Activated CD4-positive, CD25-positive, alpha-beta regulatory T cell treated with anti-CD3 and anti-CD28 coated beads, Interleukin-2, amount 50 U/mL, for 16 hours (primary cell): ENCODE results near the gene TTC7B.

ENCODE experiments used
- DNase-seq: peaks from one replicate; pipeline ENCODE4 v3.0.0-alpha.2; 2020; ENCODE audit warnings: low read depth, low spot score

The TTC7B gene

DNA sequence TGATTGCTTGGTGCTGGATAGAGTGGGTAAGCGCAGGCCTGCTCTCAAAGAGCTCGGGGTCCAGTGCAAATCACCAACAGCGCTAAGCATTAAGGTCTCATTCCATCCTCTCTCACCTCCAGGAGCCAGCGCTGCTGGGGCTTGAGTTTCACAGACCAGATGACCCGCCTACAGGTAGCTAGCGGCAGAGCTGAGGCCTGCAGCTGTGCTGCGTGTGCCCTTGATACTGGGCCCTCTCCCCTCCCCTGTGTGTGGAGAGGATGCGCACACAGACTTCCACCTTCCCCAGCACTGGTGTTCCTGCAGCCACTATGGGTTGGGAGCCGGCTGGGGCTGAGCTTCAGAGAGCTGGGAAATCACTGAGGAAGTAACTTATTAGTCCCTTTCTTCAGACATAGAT lies 269.5 kb downstream of the TTC7B start:
- no peak for DNase-seq

DNA sequence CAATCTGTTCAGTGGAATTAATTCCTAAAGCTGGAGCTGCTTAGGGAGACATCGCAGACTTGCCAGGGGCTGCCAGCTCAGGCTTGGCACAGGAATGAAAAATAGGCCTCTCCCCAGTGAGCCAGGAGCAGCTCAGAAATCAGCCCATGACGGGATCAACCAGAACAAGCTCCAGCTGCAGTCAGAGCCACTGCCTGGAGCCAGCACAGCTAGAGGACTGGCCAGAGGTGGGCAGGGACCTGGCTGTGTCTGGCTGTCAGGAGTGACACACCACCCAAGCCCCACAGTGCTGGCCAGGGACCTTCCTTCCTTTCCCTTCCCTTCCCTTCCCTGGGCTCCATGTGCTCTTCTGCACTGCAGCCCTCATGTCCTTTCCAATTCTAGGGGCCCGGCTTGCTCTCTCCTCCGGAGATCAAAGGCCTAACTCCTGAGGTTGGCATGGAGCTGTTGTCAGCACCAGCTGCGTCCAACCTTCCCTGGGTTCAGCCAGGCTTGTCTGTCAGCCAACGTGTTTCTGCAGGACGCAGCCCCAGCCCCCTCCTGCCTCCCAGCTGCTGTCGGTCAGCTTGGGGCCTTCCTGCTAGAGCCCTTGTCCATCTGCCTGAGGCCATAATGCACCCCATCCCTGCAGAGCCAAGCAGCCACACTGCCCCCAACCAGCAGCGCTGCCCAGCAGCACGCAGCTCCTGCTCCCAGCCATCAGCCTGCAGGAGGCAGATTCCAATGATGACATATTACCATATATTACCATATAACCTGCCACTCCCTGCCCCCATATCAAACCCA lies 270.1 kb downstream of the TTC7B start:
- no peak for DNase-seq

DNA sequence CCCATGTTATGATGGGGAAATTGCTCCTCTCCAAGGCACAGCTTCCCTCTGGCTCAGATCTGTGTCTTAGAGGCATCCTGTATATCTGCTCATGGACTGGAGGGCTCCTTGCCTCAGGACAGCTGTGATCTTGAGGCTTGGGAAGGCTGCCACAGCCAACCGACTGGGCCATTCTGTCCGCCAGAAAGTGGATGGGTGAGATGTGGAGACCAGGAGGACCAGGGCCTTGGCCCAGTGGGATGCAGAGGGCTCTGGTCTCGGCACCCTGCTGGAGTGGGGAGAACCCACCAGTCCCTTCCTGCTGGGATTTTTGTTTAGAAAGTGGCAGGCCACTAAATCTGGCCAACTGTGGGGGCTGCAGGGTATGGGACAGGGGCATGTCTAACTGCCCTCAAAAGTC lies 270.8 kb downstream of the TTC7B start:
- DNase-seq, result no peak

GRCh38 chr14:90544971-90545370 lies 271.3 kb downstream of the TTC7B start:
- no peak for DNase-seq

DNA sequence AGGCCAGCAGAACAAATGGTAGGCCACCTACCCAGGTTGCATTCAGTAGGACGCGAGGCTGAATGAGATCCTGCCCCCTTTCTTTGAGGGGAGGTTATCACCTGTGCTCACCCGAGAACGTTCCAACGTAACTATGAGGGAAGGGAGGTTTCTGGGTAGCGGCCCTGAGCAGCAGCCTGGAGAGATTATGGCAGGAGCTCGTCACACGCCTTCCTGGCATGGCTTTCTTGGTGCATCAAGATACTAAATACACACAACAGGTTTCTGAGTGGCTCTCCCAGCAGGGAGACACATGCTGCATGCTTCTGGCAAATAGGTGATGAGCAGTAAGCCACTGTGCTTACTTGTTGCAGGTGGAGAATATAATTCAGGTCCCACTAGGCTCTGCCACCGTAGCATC lies 271.7 kb downstream of the TTC7B start:
- no peak for DNase-seq

GRCh38 chr14:90543876-90544275 lies 272.4 kb downstream of the TTC7B start:
- no peak for DNase-seq

DNA sequence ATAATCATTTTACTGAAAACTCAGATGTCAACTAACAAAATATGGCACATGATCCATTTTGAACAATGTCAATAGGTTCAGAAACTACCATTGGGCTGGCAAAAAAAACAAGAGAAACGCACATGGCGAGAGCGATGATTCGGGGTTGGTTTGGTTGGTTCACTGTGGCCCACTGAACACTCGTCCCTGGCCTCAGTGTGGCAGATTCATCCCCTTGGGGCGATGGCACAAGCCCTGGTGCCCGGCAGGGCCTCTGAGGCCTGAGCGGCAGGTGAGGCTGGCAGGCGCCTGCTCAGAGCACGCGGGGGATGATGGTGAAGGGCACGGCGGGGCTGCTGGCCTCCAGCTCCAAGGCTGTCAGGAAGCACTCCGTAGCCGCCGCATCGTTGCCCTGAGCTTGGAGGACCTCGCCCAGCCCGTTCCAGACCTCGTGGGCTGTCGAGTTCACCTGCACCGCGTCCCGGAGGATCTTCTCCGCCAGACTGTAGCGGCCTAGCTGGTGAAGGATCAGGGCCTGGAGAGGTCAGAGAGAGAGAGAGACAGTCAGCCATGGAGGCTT lies 275.1 kb downstream of the TTC7B start:
- DNase-seq, result no peak

DNA sequence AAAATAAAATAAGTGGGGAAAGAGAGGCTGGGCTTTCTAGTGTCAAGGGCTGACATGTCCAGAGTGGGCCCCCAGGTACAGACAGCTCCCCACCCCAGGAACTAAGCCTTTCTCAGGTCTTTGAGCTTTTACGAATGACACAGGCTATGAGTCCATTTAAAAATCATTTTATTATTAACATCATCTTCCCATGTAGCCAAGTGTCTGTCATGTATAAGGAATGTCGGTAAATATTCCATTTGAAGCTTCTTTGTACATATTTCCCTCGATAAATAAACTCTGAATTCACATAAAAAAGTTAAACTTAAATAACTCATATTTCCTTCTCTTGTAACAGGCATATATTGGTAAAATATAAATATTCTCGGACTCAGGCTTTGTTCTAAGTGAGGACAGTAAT lies 275.8 kb downstream of the TTC7B start:
- no peak for DNase-seq

DNA sequence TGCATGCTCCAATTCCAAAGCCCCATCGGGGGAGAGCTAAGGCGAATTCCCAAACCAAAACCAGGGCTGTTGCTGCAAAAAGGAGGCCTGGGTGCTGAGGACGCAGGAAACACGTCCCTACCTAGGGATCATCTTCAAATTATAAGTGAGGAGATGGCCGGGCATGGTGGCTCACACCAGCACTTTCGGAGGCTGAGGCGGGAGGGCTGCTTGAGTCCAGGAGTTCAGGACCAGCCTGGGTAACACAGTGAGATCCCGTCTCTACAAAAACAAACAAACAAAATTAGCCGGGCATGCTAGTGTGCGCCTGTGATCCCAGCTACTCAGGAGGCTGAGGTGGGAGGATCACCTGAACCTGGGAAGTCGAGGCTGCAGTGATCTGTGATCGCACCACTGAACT lies 276.2 kb downstream of the TTC7B start:
- no peak for DNase-seq

- DNase-seq, result no peak
Observed at GRCh38 chr14:90539496-90539775, 276.8 kb downstream of the TTC7B start.

GRCh38 chr14:90538716-90539495 lies 277.3 kb downstream of the TTC7B start:
- no peak for DNase-seq

DNA sequence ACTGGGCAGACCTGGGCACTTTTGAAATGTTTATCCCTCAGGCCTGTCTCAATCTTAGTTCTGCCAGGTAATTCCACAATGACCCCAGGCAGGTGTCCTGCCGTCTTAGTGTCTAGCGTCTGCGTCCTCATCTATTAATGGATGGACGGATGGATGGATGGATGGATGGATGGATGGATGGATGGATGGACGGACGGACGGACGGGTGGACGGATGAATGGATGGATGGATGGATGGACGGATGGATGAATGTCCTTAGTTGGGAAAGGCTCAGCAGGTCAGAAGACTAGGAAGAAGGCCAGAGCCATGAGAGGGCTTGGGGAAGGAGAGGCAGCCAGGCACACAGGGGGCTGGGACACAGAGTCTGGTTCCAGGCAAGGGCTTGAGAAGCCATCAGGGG lies 278.1 kb downstream of the TTC7B start:
- no peak for DNase-seq

GRCh38 chr14:90536511-90537191 lies 279.6 kb downstream of the TTC7B start:
- DNase-seq, result no peak

- no peak for DNase-seq
Observed at GRCh38 chr14:90536092-90536491, 280.1 kb downstream of the TTC7B start.

DNA sequence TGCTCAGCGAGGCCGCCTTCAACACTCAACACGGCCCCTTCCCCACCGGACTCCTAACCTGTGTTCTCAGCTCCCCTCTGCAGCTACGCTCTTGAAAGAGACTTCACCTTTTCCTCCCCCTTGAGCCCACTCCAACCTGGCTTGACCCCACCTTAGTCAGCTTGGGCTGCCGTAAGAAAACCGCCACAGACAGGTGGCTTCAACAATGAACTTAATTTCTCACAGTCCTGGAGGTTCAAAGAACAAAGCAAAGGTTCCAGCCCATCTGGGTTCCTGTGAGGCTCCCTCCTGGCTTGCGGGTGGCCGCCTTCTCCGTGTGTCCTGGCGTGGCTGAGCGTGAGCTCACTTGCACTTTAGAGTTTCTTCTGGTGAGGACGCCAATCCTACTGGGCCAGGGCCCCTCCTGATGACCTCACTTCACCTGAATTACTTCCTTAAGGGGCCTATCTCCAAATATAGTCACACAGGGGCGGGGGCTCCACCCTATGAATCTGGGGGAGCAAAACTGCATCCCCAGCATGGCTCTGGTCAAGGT lies 280.6 kb downstream of the TTC7B start:
- DNase-seq, result no peak

DNA sequence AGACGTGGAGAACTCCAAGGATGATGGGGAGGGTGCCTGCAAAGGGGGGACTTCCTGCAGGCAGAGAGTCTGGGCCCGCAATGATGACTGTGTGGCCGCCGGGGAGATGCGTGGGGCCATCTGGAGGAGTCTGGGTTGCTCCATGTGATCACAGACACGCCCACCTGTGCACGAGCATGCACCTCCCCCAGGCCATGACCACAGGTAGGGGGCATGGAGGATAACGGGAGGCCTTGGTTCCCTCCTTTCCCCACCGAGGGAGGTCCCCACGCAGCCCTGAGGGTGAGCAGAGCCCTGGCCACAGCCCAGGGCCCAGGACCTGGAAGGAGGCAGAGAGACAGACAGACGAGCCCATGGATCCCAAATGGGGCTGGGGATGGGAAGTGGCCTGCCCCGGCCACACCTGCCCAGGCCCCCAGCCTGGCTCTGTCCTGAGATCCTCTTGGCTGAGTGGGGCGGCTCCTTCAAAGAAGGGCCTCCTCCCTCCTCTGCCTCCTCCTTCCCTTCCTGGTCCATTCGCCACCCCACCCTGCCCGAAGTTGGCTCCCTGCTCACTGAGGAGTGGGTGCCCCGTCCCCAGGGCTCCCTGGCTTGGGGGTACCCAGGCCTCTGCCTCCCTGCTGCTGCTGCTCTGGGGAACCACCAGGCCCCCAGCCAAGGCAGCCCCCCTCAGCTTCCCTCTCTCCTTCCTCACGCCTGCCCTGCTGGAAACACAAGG lies 281.2 kb downstream of the TTC7B start:
- DNase-seq, result no peak

GRCh38 chr14:90534091-90534837 lies 282.0 kb downstream of the TTC7B start:
- DNase-seq, result no peak

DNA sequence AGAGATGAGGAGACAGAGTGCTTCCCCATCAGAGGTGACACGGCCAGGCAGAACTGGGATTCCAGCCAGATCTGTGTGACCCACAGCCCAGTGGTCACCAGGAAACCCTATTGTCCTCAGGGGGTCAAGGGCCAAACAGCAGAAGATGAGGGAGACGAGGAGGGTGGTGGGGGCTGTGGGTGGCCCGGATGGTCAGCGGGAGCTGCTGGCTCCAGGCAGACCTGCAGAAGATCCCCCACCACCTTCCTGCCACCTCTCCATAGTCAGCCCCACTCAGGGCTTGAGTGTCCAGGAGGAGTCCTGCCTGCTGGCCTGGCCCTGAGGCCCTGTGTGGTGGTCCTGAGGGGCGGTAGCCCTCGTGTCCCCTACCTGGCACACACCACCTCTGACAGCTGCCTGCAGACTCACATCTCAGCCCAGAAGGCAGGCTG lies 282.6 kb downstream of the TTC7B start:
- no peak for DNase-seq

- no peak for DNase-seq
Observed at GRCh38 chr14:90532826-90533525, 283.3 kb downstream of the TTC7B start.

GRCh38 chr14:90531497-90531896 lies 284.7 kb downstream of the TTC7B start:
- DNase-seq, result no peak
